Measurements from ENCODE around the gene RB1.

The RB1 gene

GRCh38 chr13:48496271-48497161 is 193.0 kb downstream of the RB1 start:
- DNase-seq = no peak

- no peak for DNase-seq
Measured at GRCh38 chr13:48497669-48498068, 194.1 kb downstream of the RB1 start.

- DNase-seq = no peak
Measured at GRCh38 chr13:48500652-48501197, 197.2 kb downstream of the RB1 start.

GRCh38 chr13:48501705-48502104 is 198.2 kb downstream of the RB1 start:
- no peak for DNase-seq

GRCh38 chr13:48502601-48503319 is 199.2 kb downstream of the RB1 start:
- DNase-seq = no peak

- DNase-seq = no peak
Measured at GRCh38 chr13:48504606-48505005, 201.1 kb downstream of the RB1 start.

GRCh38 chr13:48505012-48505411 is 201.5 kb downstream of the RB1 start:
- no peak for DNase-seq

- DNase-seq = no peak
Measured at GRCh38 chr13:48505597-48506091, 202.1 kb downstream of the RB1 start.

GRCh38 chr13:48506092-48506701 is 202.6 kb downstream of the RB1 start:
- DNase-seq = no peak

- DNase-seq = no peak
Measured at GRCh38 chr13:48507021-48507420, 203.5 kb downstream of the RB1 start.

- DNase-seq = no peak
Measured at GRCh38 chr13:48508011-48508410, 204.5 kb downstream of the RB1 start.

- DNase-seq = no peak
Measured at GRCh38 chr13:48510698-48511097, 207.1 kb downstream of the RB1 start.

GRCh38 chr13:48511621-48512230 is 208.2 kb downstream of the RB1 start:
- no peak for DNase-seq

GRCh38 chr13:48514793-48515192 is 211.2 kb downstream of the RB1 start:
- no peak for DNase-seq

- DNase-seq = no peak
Measured at GRCh38 chr13:48515732-48516131, 212.2 kb downstream of the RB1 start.

- DNase-seq = no peak
Measured at GRCh38 chr13:48518083-48518482, 214.5 kb downstream of the RB1 start.

- no peak for DNase-seq
Measured at GRCh38 chr13:48526286-48526685, 222.7 kb downstream of the RB1 start.

- no peak for DNase-seq
Measured at GRCh38 chr13:48527955-48528354, 224.4 kb downstream of the RB1 start.

- DNase-seq = no peak
Measured at GRCh38 chr13:48528720-48529119, 225.2 kb downstream of the RB1 start.

- no peak for DNase-seq
Measured at GRCh38 chr13:48530833-48531232, 227.3 kb downstream of the RB1 start.
